Measurements from ENCODE around the gene SORL1-AS1.
A peak's percentile ranks its signal among the peaks of the same experiment; 100 is the strongest.

SORL1-AS1 gene

GRCh38 chr11:121489823-121490222 is 37.1 kb upstream of the SORL1-AS1 start:
- Histone ChIP-seq H3K36me3 (ENCODE audit: low read depth) (no peaks in the 10 kb centered on the region), H3F3A (ENCODE audit: insufficient read depth, low read depth) (peaks cover 6% of the 10 kb centered on the region), H2AFZ (no peak overlapping the region), H3K4me1 (replicated peaks; ENCODE audit: insufficient read depth) (peaks cover 26% of the 10 kb centered on the region), H3K9me2 (ENCODE audit: insufficient read depth) (no peaks in the 10 kb centered on the region), H3K27me3 (ENCODE audit: insufficient read depth, low read depth) (no peaks in the 10 kb centered on the region), H3K27ac (no peak overlapping the region), H3K79me2 (ENCODE audit: low read depth) (no peaks in the 10 kb centered on the region), H4K20me1 (ENCODE audit: insufficient read depth) (no peaks in the 10 kb centered on the region), H3K9me3 (ENCODE audit: insufficient read depth, low read depth) (no peaks in the 10 kb centered on the region), H3K4me2 (no peak overlapping the region), H3K4me3 (no peak overlapping the region)
- no peak for DNase-seq
- CTCF ChIA-PET: no interaction called here
- BruUV-seq (replicated peaks): no TSS peak
- POLR2A ChIA-PET (ENCODE audit: unreplicated experiment): no interaction called here
- TF ChIP-seq EZH2 (IDR thresholded peaks at IDR 0.05; ENCODE audit: low read depth): no peak
- no peak for TF ChIP-seq CTCF (conservative IDR thresholded peaks at IDR 0.05)
- intact Hi-C loops (cut with micrococcal nuclease; ENCODE audit: unreplicated experiment): no loop called here

DNA sequence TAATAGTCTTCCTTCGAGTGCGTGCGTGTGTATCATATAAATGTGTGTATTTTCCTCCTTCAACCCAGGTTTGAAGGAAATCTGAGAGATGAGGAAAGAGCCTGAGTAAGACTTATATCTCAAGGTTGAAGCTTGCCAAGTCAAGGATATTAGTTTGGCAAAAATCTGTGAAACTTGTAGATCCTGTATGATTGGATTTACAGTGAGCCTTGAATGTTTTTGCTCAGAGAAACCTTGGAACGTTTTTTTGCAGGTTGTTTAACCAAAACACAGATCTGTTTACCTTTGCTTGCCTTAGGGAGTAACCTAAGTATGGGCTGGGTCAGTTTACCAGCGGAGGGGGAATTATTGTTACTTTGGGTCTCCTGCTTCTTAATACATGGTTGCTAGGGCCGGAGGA is 35.9 kb upstream of the SORL1-AS1 start:
- POLR2A ChIA-PET (ENCODE audit: unreplicated experiment): no interaction called here
- Histone ChIP-seq H3K9me2 (ENCODE audit: insufficient read depth) (no peaks in the 10 kb centered on the region), H3K4me3 (no peak overlapping the region), H3K27ac (peak overlapping the region; percentile 56), H3K36me3 (ENCODE audit: low read depth) (no peaks in the 10 kb centered on the region), H2AFZ (no peak overlapping the region), H3K9me3 (ENCODE audit: insufficient read depth, low read depth) (no peaks in the 10 kb centered on the region), H4K20me1 (ENCODE audit: insufficient read depth) (no peaks in the 10 kb centered on the region), H3K4me1 (replicated peaks; ENCODE audit: insufficient read depth) (peaks cover 26% of the 10 kb centered on the region), H3K79me2 (ENCODE audit: low read depth) (no peaks in the 10 kb centered on the region), H3K27me3 (ENCODE audit: insufficient read depth, low read depth) (no peaks in the 10 kb centered on the region), H3K4me2 (peak overlapping the region; percentile 45), H3F3A (ENCODE audit: insufficient read depth, low read depth) (peaks cover 6% of the 10 kb centered on the region)
- no TSS peak for BruUV-seq (replicated peaks)
- intact Hi-C loops (cut with micrococcal nuclease; ENCODE audit: unreplicated experiment): no loop called here
- CTCF ChIA-PET: no interaction called here
- DNase-seq: peak in 1 of 2 experiments; percentile 89
- no peak for TF ChIP-seq EZH2 (IDR thresholded peaks at IDR 0.05; ENCODE audit: low read depth)
- TF ChIP-seq CTCF (conservative IDR thresholded peaks at IDR 0.05): no peak

GRCh38 chr11:121488170-121488569 is 35.4 kb upstream of the SORL1-AS1 start:
- CTCF ChIA-PET: no interaction called here
- Histone ChIP-seq H3K9me3 (ENCODE audit: insufficient read depth, low read depth) (no peaks in the 10 kb centered on the region), H3K27ac (peak overlapping the region; percentile 56), H3K9me2 (ENCODE audit: insufficient read depth) (no peaks in the 10 kb centered on the region), H3K27me3 (ENCODE audit: insufficient read depth, low read depth) (no peaks in the 10 kb centered on the region), H3K4me3 (no peak overlapping the region), H2AFZ (no peak overlapping the region), H4K20me1 (ENCODE audit: insufficient read depth) (no peaks in the 10 kb centered on the region), H3F3A (ENCODE audit: insufficient read depth, low read depth) (peaks cover 6% of the 10 kb centered on the region), H3K79me2 (ENCODE audit: low read depth) (no peaks in the 10 kb centered on the region), H3K36me3 (ENCODE audit: low read depth) (no peaks in the 10 kb centered on the region), H3K4me2 (peak overlapping the region; percentile 45), H3K4me1 (replicated peaks; ENCODE audit: insufficient read depth) (peaks cover 26% of the 10 kb centered on the region)
- no TSS peak for BruUV-seq (replicated peaks)
- no peak for DNase-seq
- no peak for TF ChIP-seq CTCF (conservative IDR thresholded peaks at IDR 0.05)
- TF ChIP-seq EZH2 (IDR thresholded peaks at IDR 0.05; ENCODE audit: low read depth): no peak
- POLR2A ChIA-PET (ENCODE audit: unreplicated experiment): no interaction called here
- intact Hi-C loops (cut with micrococcal nuclease; ENCODE audit: unreplicated experiment): no loop called here
